ENCODE data around the gene MBD3. TPM values are rescaled to one million over a fixed set of nuclear protein-coding genes. Genes with fewer than 3 reads are reported as not detected.

The MBD3 gene
- total RNA-seq, 1 donor from 2014 or later: 51.7 TPM

- no peak overlapping the region for H3K9ac ChIP-seq (ENCODE audit: low read depth in 1 of 3, low read length in 3 of 3)
- no peaks in the 10 kb centered on the region for H3K4me1 ChIP-seq (ENCODE audit: control insufficient read depth in 3 of 3, insufficient read depth in 3 of 3, low read length in 3 of 3)
- no peaks in the 10 kb centered on the region for H3K9me3 ChIP-seq (ENCODE audit: control insufficient read depth in 3 of 3, low read length in 3 of 3)
- H3K27ac ChIP-seq (ENCODE audit: low read depth, low read length): no peak overlapping the region
- peaks cover 0 to 13% (median 4%) of the 10 kb centered on the region in 3 donors for H3K36me3 ChIP-seq (ENCODE audit: control insufficient read depth in 3 of 3, insufficient read depth in 3 of 3, low read length in 3 of 3)
- no peaks in the 10 kb centered on the region for H3K27me3 ChIP-seq (ENCODE audit: control insufficient read depth in 3 of 3, insufficient read depth in 3 of 3, low read length in 3 of 3)
- no peak overlapping the region for H3K4me3 ChIP-seq (ENCODE audit: low read length in 3 of 3)
Observed at GRCh38 chr19:1630811-1631210, 38.1 kb upstream of the MBD3 start.

GRCh38 chr19:1630012-1630411 lies 37.3 kb upstream of the MBD3 start:
- H3K36me3 ChIP-seq (ENCODE audit: control insufficient read depth in 3 of 3, insufficient read depth in 3 of 3, low read length in 3 of 3): peaks cover 0 to 11% (median 4%) of the 10 kb centered on the region in 3 donors
- H3K27ac ChIP-seq (ENCODE audit: low read depth, low read length): no peak overlapping the region
- no peaks in the 10 kb centered on the region for H3K9me3 ChIP-seq (ENCODE audit: control insufficient read depth in 3 of 3, low read length in 3 of 3)
- H3K27me3 ChIP-seq (ENCODE audit: control insufficient read depth in 3 of 3, insufficient read depth in 3 of 3, low read length in 3 of 3): no peaks in the 10 kb centered on the region
- no peak overlapping the region for H3K4me3 ChIP-seq (ENCODE audit: low read length in 3 of 3)
- H3K4me1 ChIP-seq (ENCODE audit: control insufficient read depth in 3 of 3, insufficient read depth in 3 of 3, low read length in 3 of 3): no peaks in the 10 kb centered on the region
- no peak overlapping the region for H3K9ac ChIP-seq (ENCODE audit: low read depth in 1 of 3, low read length in 3 of 3)

- H3K27ac ChIP-seq (ENCODE audit: low read depth, low read length): no peak overlapping the region
- peaks cover 0 to 8% (median 4%) of the 10 kb centered on the region in 3 donors for H3K36me3 ChIP-seq (ENCODE audit: control insufficient read depth in 3 of 3, insufficient read depth in 3 of 3, low read length in 3 of 3)
- H3K9ac ChIP-seq (ENCODE audit: low read depth in 1 of 3, low read length in 3 of 3): no peak overlapping the region
- H3K27me3 ChIP-seq (ENCODE audit: control insufficient read depth in 3 of 3, insufficient read depth in 3 of 3, low read length in 3 of 3): no peaks in the 10 kb centered on the region
- no peak overlapping the region for H3K4me3 ChIP-seq (ENCODE audit: low read length in 3 of 3)
- no peaks in the 10 kb centered on the region for H3K4me1 ChIP-seq (ENCODE audit: control insufficient read depth in 3 of 3, insufficient read depth in 3 of 3, low read length in 3 of 3)
- no peaks in the 10 kb centered on the region for H3K9me3 ChIP-seq (ENCODE audit: control insufficient read depth in 3 of 3, low read length in 3 of 3)
Observed at GRCh38 chr19:1629256-1629808, 36.7 kb upstream of the MBD3 start.

DNA sequence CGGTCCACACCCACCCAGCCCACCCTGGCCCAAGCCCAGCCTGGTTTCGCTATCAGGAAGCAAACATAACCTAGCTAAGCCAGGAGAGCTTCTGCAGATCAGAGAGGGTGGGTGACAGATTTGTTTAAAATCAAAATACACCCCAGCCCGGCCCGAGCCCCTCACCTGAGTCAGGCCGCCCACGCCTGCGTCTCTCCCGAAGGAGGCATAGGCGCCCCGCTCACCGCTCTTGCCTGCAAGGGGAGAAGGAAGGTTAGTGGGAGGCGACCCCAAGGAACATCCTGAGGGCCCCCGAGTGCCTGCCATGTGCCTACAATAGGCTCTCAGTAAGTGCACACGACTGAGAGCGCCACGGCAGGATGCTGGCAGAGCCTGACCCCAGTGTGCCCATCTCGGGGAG lies 34.5 kb upstream of the MBD3 start:
- no peak overlapping the region for H3K4me3 ChIP-seq (ENCODE audit: low read length in 3 of 3)
- no peaks in the 10 kb centered on the region for H3K27me3 ChIP-seq (ENCODE audit: control insufficient read depth in 3 of 3, insufficient read depth in 3 of 3, low read length in 3 of 3)
- H3K9ac ChIP-seq (ENCODE audit: low read depth in 1 of 3, low read length in 3 of 3): no peak overlapping the region
- peaks cover 0 to 12% (median 9%) of the 10 kb centered on the region in 3 donors for H3K36me3 ChIP-seq (ENCODE audit: control insufficient read depth in 3 of 3, insufficient read depth in 3 of 3, low read length in 3 of 3)
- H3K9me3 ChIP-seq (ENCODE audit: control insufficient read depth in 3 of 3, low read length in 3 of 3): no peaks in the 10 kb centered on the region
- no peaks in the 10 kb centered on the region for H3K4me1 ChIP-seq (ENCODE audit: control insufficient read depth in 3 of 3, insufficient read depth in 3 of 3, low read length in 3 of 3)
- no peak overlapping the region for H3K27ac ChIP-seq (ENCODE audit: low read depth, low read length)

DNA sequence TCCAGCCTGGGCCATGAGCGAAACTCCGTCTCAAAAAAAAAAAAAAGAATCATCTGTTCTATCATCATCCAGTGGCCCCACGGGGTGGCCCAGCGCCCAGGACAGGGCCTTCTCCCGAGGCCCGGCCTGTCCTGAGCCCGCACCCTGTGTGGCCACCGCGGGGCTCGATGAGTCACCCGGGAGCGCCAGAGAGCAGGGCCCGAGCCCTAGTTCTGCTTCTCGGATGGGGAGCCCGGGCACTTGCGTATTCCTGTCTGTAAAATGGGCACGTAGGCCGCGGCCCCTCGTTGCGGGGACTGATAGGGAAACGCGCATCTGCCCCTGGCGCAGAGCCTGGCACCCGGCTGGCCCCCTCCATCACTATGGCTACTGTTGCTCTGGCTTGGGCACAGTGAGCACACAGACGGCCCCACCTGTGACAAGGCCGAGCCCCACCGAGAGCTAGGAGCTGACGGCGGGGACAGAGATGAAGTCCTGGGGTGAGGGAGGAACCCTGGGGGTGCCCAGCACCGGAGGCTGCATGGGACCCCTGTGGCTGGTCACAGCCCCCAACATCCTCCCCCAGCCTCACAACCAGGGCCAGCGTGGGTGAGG lies 33.8 kb upstream of the MBD3 start:
- Histone ChIP-seq H3K27ac (ENCODE audit: low read depth, low read length) (no peak overlapping the region), H3K9me3 (ENCODE audit: control insufficient read depth in 3 of 3, low read length in 3 of 3) (no peaks in the 10 kb centered on the region), H3K4me1 (ENCODE audit: control insufficient read depth in 3 of 3, insufficient read depth in 3 of 3, low read length in 3 of 3) (no peaks in the 10 kb centered on the region), H3K27me3 (ENCODE audit: control insufficient read depth in 3 of 3, insufficient read depth in 3 of 3, low read length in 3 of 3) (no peaks in the 10 kb centered on the region), H3K36me3 (ENCODE audit: control insufficient read depth in 3 of 3, insufficient read depth in 3 of 3, low read length in 3 of 3) (peaks cover 0 to 9% (median 6%) of the 10 kb centered on the region in 3 donors), H3K9ac (ENCODE audit: low read depth in 1 of 3, low read length in 3 of 3) (no peak overlapping the region), H3K4me3 (ENCODE audit: low read length in 3 of 3) (no peak overlapping the region)

GRCh38 chr19:1624458-1624857 lies 31.8 kb upstream of the MBD3 start:
- no peak overlapping the region for H3K27ac ChIP-seq (ENCODE audit: low read depth, low read length)
- no peaks in the 10 kb centered on the region for H3K9me3 ChIP-seq (ENCODE audit: control insufficient read depth in 3 of 3, low read length in 3 of 3)
- no peaks in the 10 kb centered on the region for H3K27me3 ChIP-seq (ENCODE audit: control insufficient read depth in 3 of 3, insufficient read depth in 3 of 3, low read length in 3 of 3)
- no peak overlapping the region for H3K4me3 ChIP-seq (ENCODE audit: low read length in 3 of 3)
- peaks cover 3 to 16% (median 9%) of the 10 kb centered on the region in 3 donors for H3K36me3 ChIP-seq (ENCODE audit: control insufficient read depth in 3 of 3, insufficient read depth in 3 of 3, low read length in 3 of 3)
- H3K4me1 ChIP-seq (ENCODE audit: control insufficient read depth in 3 of 3, insufficient read depth in 3 of 3, low read length in 3 of 3): no peaks in the 10 kb centered on the region
- no peak overlapping the region for H3K9ac ChIP-seq (ENCODE audit: low read depth in 1 of 3, low read length in 3 of 3)

DNA sequence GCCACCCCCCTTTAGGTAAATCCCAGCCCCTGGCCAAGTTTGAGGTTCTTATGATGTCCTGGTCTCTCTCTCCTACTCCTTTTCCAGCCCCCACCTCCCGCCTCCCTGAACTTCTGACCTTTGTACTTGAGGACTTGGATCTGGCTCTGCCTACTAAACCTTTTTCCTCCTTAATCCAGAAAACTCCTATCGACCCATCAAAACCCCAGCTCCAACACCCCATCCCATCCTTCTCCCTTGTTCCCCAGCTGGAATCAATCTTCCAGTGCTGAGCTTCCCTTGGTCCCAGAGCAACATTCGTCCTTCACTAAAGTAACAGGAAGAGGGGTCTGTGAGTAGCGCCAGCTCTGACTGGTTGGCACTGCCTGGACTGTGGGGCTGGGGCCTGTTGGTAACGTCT lies 29.9 kb upstream of the MBD3 start:
- Histone ChIP-seq H3K4me1 (ENCODE audit: control insufficient read depth in 3 of 3, insufficient read depth in 3 of 3, low read length in 3 of 3) (no peaks in the 10 kb centered on the region), H3K9me3 (ENCODE audit: control insufficient read depth in 3 of 3, low read length in 3 of 3) (no peaks in the 10 kb centered on the region), H3K9ac (ENCODE audit: low read depth in 1 of 3, low read length in 3 of 3) (no peak overlapping the region), H3K4me3 (ENCODE audit: low read length in 3 of 3) (no peak overlapping the region), H3K36me3 (ENCODE audit: control insufficient read depth in 3 of 3, insufficient read depth in 3 of 3, low read length in 3 of 3) (peaks cover 3 to 16% (median 11%) of the 10 kb centered on the region in 3 donors), H3K27ac (ENCODE audit: low read depth, low read length) (no peak overlapping the region), H3K27me3 (ENCODE audit: control insufficient read depth in 3 of 3, insufficient read depth in 3 of 3, low read length in 3 of 3) (no peaks in the 10 kb centered on the region)

- Histone ChIP-seq H3K9ac (ENCODE audit: low read depth in 1 of 3, low read length in 3 of 3) (no peak overlapping the region), H3K27ac (ENCODE audit: low read depth, low read length) (no peak overlapping the region), H3K36me3 (ENCODE audit: control insufficient read depth in 3 of 3, insufficient read depth in 3 of 3, low read length in 3 of 3) (peaks cover 3 to 17% (median 11%) of the 10 kb centered on the region in 3 donors), H3K4me3 (ENCODE audit: low read length in 3 of 3) (no peak overlapping the region), H3K4me1 (ENCODE audit: control insufficient read depth in 3 of 3, insufficient read depth in 3 of 3, low read length in 3 of 3) (no peaks in the 10 kb centered on the region), H3K9me3 (ENCODE audit: control insufficient read depth in 3 of 3, low read length in 3 of 3) (no peaks in the 10 kb centered on the region), H3K27me3 (ENCODE audit: control insufficient read depth in 3 of 3, insufficient read depth in 3 of 3, low read length in 3 of 3) (no peaks in the 10 kb centered on the region)
Observed at GRCh38 chr19:1622007-1622406, 29.3 kb upstream of the MBD3 start.

DNA sequence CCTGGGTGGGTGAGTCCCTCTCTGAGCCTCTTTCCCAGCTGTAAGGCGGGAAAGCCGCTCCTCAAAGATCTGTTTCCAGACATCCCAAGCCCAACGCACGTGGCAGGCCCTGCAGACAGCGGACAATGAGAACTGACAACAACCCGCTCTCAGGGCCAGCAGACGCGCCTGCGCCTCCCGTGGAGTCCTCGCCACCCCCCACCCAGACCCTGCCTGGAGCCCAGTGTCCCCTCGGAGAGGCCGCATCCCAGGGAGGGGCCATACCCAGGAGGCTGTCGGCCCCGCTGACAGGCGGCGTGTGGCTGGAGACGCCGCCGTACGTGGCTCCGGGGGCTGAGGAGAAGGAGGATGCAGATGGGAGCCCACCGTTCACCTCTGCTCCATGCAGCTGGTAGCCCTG lies 28.9 kb upstream of the MBD3 start:
- Histone ChIP-seq H3K9ac (ENCODE audit: low read depth in 1 of 3, low read length in 3 of 3) (no peak overlapping the region), H3K4me1 (ENCODE audit: control insufficient read depth in 3 of 3, insufficient read depth in 3 of 3, low read length in 3 of 3) (no peaks in the 10 kb centered on the region), H3K9me3 (ENCODE audit: control insufficient read depth in 3 of 3, low read length in 3 of 3) (no peaks in the 10 kb centered on the region), H3K27ac (ENCODE audit: low read depth, low read length) (no peak overlapping the region), H3K36me3 (ENCODE audit: control insufficient read depth in 3 of 3, insufficient read depth in 3 of 3, low read length in 3 of 3) (peaks cover 3 to 19% (median 11%) of the 10 kb centered on the region in 3 donors), H3K4me3 (ENCODE audit: low read length in 3 of 3) (no peak overlapping the region), H3K27me3 (ENCODE audit: control insufficient read depth in 3 of 3, insufficient read depth in 3 of 3, low read length in 3 of 3) (no peaks in the 10 kb centered on the region)

DNA sequence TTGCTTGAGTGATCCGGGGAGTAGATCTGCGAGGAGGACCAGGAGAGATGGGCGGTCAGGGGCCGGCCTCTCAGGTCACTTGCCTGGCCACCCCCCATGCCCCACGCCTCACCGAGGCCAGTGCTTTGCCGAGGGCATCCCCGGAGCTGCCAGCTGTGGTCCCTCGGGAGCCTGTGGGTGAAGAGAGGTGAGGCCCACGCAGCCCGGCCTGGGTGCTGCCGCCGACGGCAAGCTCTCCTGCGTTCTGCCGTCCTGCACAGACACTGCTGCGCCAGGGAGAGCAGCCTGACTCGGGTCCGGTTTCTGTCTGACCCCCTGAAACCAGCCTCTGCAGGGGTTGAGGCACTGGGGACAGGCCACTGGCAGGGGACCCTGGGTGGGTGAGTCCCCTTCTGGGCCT lies 28.4 kb upstream of the MBD3 start:
- no peak overlapping the region for H3K9ac ChIP-seq (ENCODE audit: low read depth in 1 of 3, low read length in 3 of 3)
- no peak overlapping the region for H3K4me3 ChIP-seq (ENCODE audit: low read length in 3 of 3)
- H3K36me3 ChIP-seq (ENCODE audit: control insufficient read depth in 3 of 3, insufficient read depth in 3 of 3, low read length in 3 of 3): peaks cover 3 to 19% (median 11%) of the 10 kb centered on the region in 3 donors
- no peaks in the 10 kb centered on the region for H3K4me1 ChIP-seq (ENCODE audit: control insufficient read depth in 3 of 3, insufficient read depth in 3 of 3, low read length in 3 of 3)
- no peak overlapping the region for H3K27ac ChIP-seq (ENCODE audit: low read depth, low read length)
- H3K27me3 ChIP-seq (ENCODE audit: control insufficient read depth in 3 of 3, insufficient read depth in 3 of 3, low read length in 3 of 3): no peaks in the 10 kb centered on the region
- no peaks in the 10 kb centered on the region for H3K9me3 ChIP-seq (ENCODE audit: control insufficient read depth in 3 of 3, low read length in 3 of 3)
